VCaP (cell line): ENCODE measurements around the gene ABCF1.
A peak's percentile ranks its signal among the peaks of the same experiment; 100 is the strongest.

Experiments
- H3K27ac ChIP-seq: fragments of 450-650 bp; 2 replicates; pipeline ENCODE4 v1.5.1; 2017
- TF ChIP-seq, protein P1 (sequence below): fragments of 450-650 bp; conservative IDR thresholded peaks from 2 replicates; pipeline ENCODE4 v1.5.1; 2017; ENCODE audit warnings: mild to moderate bottlenecking, moderate library complexity

Gene ABCF1

GRCh38 chr6:30597315-30598144 is 26.3 kb downstream of the ABCF1 start:
- H3K27ac ChIP-seq, result 0 out of 2 replicates have a peak overlapping the region, but pooled peaks have one; percentile 16
- TF ChIP-seq, protein P1, sequence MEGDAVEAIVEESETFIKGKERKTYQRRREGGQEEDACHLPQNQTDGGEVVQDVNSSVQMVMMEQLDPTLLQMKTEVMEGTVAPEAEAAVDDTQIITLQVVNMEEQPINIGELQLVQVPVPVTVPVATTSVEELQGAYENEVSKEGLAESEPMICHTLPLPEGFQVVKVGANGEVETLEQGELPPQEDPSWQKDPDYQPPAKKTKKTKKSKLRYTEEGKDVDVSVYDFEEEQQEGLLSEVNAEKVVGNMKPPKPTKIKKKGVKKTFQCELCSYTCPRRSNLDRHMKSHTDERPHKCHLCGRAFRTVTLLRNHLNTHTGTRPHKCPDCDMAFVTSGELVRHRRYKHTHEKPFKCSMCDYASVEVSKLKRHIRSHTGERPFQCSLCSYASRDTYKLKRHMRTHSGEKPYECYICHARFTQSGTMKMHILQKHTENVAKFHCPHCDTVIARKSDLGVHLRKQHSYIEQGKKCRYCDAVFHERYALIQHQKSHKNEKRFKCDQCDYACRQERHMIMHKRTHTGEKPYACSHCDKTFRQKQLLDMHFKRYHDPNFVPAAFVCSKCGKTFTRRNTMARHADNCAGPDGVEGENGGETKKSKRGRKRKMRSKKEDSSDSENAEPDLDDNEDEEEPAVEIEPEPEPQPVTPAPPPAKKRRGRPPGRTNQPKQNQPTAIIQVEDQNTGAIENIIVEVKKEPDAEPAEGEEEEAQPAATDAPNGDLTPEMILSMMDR, result peak; percentile 78

- H3K27ac ChIP-seq, result no peak overlapping the region
- TF ChIP-seq, protein P1, result no peak
Observed at GRCh38 chr6:30598912-30599624, 27.8 kb downstream of the ABCF1 start.

GRCh38 chr6:30599625-30600324 is 28.5 kb downstream of the ABCF1 start:
- TF ChIP-seq, protein P1, result no peak
- H3K27ac ChIP-seq, result no peak overlapping the region

GRCh38 chr6:30600451-30600961 is 29.3 kb downstream of the ABCF1 start:
- TF ChIP-seq, protein P1, result no peak
- H3K27ac ChIP-seq, result no peak overlapping the region

GRCh38 chr6:30601436-30601814 is 30.2 kb downstream of the ABCF1 start:
- TF ChIP-seq, protein P1, result no peak
- no peak overlapping the region for H3K27ac ChIP-seq

GRCh38 chr6:30601815-30602641 is 30.8 kb downstream of the ABCF1 start:
- H3K27ac ChIP-seq, result no peak overlapping the region
- TF ChIP-seq, protein P1, result no peak
